Measurements from ENCODE around the gene LY6G6D. TPM values are rescaled to one million over a fixed set of nuclear protein-coding genes. Genes with fewer than 3 reads are reported as not detected.

Gene LY6G6D
- total RNA-seq, 2 donors from 2014 or later: not detected

- Histone ChIP-seq H3K4me1 (ENCODE audit: control insufficient read depth in 1 of 2, low read depth in 2 of 2) (peaks cover 0 to 3% of the 10 kb centered on the region in 2 donors), H3K27ac (no peak overlapping the region), H3K9me3 (no peaks in the 10 kb centered on the region), H3K4me3 (no peak overlapping the region), H3K36me3 (peaks cover 17% of the 10 kb centered on the region), H3K27me3 (replicated peaks; ENCODE audit: insufficient read depth) (no peaks in the 10 kb centered on the region)
- TF ChIP-seq CTCF (IDR thresholded peaks at IDR 0.05): no peak
- DNase-seq (ENCODE audit: low spot score) (no peak), ATAC-seq (ENCODE audit: insufficient number of reproducible peaks, low FRiP score, low read depth) (no peak)
Observed at GRCh38 chr6:31722173-31722572, 7.0 kb downstream of the LY6G6D start.

- Histone ChIP-seq H3K27me3 (replicated peaks; ENCODE audit: insufficient read depth) (no peaks in the 10 kb centered on the region), H3K9me3 (no peaks in the 10 kb centered on the region), H3K4me3 (no peak within 1 kb of the TSS), H3K4me1 (ENCODE audit: control insufficient read depth in 1 of 2, low read depth in 2 of 2) (peaks cover 8 to 15% of the 10 kb centered on the region in 2 donors), H3K36me3 (peaks cover 26% of the 10 kb centered on the region), H3K27ac (no peak within 1 kb of the TSS)
- DNase-seq (ENCODE audit: low spot score): no peak
- no peak for ATAC-seq (ENCODE audit: insufficient number of reproducible peaks, low FRiP score, low read depth)
- no peak for TF ChIP-seq CTCF (IDR thresholded peaks at IDR 0.05)
Observed at GRCh38 chr6:31723245-31723979, 8.3 kb downstream of the LY6G6D start, which contains the start of gene MPIG6B. Gene MPIG6B (plus strand): TSS chr6:31723373. CDS start chr6:31723384, 11 bp downstream.

DNA sequence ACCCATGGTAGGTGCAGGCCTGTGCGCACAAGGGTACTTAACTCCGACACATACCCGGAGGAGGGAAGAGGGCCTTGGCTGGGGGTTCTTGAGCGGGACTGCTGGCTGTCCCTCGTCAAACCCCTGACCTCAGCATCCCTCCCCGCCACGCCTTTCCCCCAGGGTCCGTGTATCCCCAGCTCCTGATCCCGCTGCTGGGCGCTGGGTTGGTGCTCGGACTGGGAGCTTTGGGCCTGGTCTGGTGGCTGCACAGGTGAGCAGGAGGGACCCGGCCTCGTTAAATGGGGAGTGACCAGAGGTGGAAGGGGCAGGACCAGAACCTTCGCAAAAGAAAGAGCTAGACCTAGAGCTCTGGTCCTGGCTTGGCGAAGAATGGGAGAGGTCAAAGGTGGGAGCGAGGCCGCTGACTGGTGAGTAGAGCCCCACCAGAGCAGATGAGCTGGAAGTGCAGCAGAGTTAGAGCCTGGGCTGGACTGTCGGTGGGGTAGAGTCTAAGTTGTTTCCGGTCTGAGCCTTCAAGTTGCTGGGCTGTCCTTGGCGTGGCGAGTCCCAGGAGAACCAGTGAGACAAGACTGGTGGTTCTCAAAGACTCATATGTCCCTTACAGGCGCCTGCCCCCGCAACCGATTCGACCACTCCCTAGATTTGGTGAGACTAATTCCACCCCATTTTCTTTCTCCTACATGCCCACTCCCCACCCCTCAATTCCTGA is 9.0 kb downstream of the LY6G6D start:
- H3K27me3 ChIP-seq (replicated peaks; ENCODE audit: insufficient read depth): no peaks in the 10 kb centered on the region
- no peak overlapping the region for H3K27ac ChIP-seq
- TF ChIP-seq CTCF (IDR thresholded peaks at IDR 0.05): no peak
- peaks cover 13 to 19% of the 10 kb centered on the region in 2 donors for H3K4me1 ChIP-seq (ENCODE audit: control insufficient read depth in 1 of 2, low read depth in 2 of 2)
- no peaks in the 10 kb centered on the region for H3K9me3 ChIP-seq
- H3K4me3 ChIP-seq: no peak overlapping the region
- no peak for DNase-seq (ENCODE audit: low spot score)
- ATAC-seq (ENCODE audit: insufficient number of reproducible peaks, low FRiP score, low read depth): no peak
- H3K36me3 ChIP-seq: peaks cover 26% of the 10 kb centered on the region

DNA sequence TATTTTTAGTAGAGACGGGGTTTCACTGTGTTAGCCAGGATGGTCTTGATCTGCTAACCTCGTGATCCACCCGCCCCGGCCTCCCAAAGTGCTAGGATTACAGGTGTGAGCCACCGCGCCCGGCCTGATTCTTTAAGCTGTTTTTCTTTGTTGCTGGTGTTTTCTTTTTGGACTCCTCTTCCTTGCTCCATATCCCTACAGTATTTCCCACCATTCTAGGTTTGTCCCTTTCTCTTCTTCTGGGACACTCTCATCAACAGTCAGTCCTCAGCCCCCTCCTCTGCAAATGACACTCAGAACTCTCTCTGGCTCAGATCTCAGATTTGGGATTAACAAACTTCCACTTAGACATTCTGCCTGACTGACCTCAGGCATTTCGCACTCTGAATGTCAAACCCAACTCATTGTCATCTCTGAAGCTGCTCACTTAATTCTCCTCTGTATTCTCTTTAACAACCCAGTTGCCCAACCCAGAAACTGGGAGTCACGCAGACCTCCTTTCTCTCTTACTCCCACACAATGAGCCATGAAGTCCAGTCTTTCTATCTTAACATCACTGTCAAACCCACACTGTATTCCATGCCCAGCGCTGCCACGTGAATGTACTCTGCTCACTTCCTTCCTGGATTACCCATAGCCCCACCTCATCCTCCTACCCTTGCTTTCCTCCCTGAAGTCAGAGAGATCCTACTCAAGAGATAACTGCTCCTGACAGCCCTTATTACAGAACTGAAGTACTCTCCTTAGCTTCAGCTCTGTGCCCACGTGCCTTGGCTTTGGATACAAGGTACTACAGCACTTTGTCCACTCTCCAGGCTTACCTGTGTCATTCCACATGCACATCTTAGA is 10.6 kb downstream of the LY6G6D start:
- no peak overlapping the region for H3K27ac ChIP-seq
- H3K4me1 ChIP-seq (ENCODE audit: control insufficient read depth in 1 of 2, low read depth in 2 of 2): peaks cover 16 to 24% of the 10 kb centered on the region in 2 donors
- DNase-seq (ENCODE audit: low spot score) (no peak), ATAC-seq (ENCODE audit: insufficient number of reproducible peaks, low FRiP score, low read depth) (no peak)
- no peak overlapping the region for H3K4me3 ChIP-seq
- peaks cover 28% of the 10 kb centered on the region for H3K36me3 ChIP-seq
- H3K27me3 ChIP-seq (replicated peaks; ENCODE audit: insufficient read depth): no peaks in the 10 kb centered on the region
- no peak for TF ChIP-seq CTCF (IDR thresholded peaks at IDR 0.05)
- no peaks in the 10 kb centered on the region for H3K9me3 ChIP-seq
